Fibroblast of upper back skin (primary cell): ENCODE measurements around the gene FAM111A.

Experiments used
- DNase-seq: peaks from one replicate; pipeline ENCODE4 v3.0.0-alpha.2; 2013

FAM111A gene

GRCh38 chr11:59181746-59182456, 39.2 kb downstream of the FAM111A start:
- DNase-seq: no peak

- DNase-seq: no peak
Measured at GRCh38 chr11:59182457-59183151, 39.9 kb downstream of the FAM111A start.

- DNase-seq: no peak
Measured at GRCh38 chr11:59183771-59184170, 41.1 kb downstream of the FAM111A start.

GRCh38 chr11:59184691-59185339, 42.2 kb downstream of the FAM111A start:
- no peak for DNase-seq

GRCh38 chr11:59185386-59185945, 42.8 kb downstream of the FAM111A start:
- DNase-seq: no peak

GRCh38 chr11:59186130-59186594, 43.5 kb downstream of the FAM111A start:
- DNase-seq: no peak

GRCh38 chr11:59187035-59187434, 44.4 kb downstream of the FAM111A start:
- no peak for DNase-seq

- no peak for DNase-seq
Measured at GRCh38 chr11:59187587-59187986, 44.9 kb downstream of the FAM111A start.

- DNase-seq: peak; percentile 37
Measured at GRCh38 chr11:59188954-59189353, 46.3 kb downstream of the FAM111A start.

GRCh38 chr11:59189986-59190385, 47.3 kb downstream of the FAM111A start:
- no peak for DNase-seq

GRCh38 chr11:59191095-59191494, 48.4 kb downstream of the FAM111A start:
- no peak for DNase-seq

GRCh38 chr11:59191890-59192289, 49.2 kb downstream of the FAM111A start:
- DNase-seq: no peak

- DNase-seq: no peak
Measured at GRCh38 chr11:59192446-59193020, 49.9 kb downstream of the FAM111A start.

- no peak for DNase-seq
Measured at GRCh38 chr11:59193587-59194130, 51.0 kb downstream of the FAM111A start.

- DNase-seq: no peak
Measured at GRCh38 chr11:59195586-59195985, 52.9 kb downstream of the FAM111A start.

- no peak for DNase-seq
Measured at GRCh38 chr11:59196777-59197176, 54.1 kb downstream of the FAM111A start.

GRCh38 chr11:59197991-59198390, 55.3 kb downstream of the FAM111A start:
- DNase-seq: peak; percentile 79

- no peak for DNase-seq
Measured at GRCh38 chr11:59198726-59199125, 56.1 kb downstream of the FAM111A start.

- no peak for DNase-seq
Measured at GRCh38 chr11:59199546-59200422, 57.1 kb downstream of the FAM111A start.

GRCh38 chr11:59200423-59200746, 57.7 kb downstream of the FAM111A start:
- DNase-seq: no peak

GRCh38 chr11:59201353-59201752, 58.7 kb downstream of the FAM111A start:
- DNase-seq: no peak
